Activated CD4-positive, alpha-beta T cell treated with anti-CD3 and anti-CD28 coated beads, Interleukin-10, Interleukin-2, amounts not matched to agents 100 ng/mL and 50 ng/mL, durations not matched to agents 16 hours and 8 hours (primary cell): ENCODE data around the gene STOML2.

ENCODE experiments used
- DNase-seq: peaks from one replicate; pipeline ENCODE4 v3.0.0-alpha.2; 2020

Gene STOML2

GRCh38 chr9:35107297-35108290 lies 4.7 kb upstream of the STOML2 start:
- DNase-seq: no peak

DNA sequence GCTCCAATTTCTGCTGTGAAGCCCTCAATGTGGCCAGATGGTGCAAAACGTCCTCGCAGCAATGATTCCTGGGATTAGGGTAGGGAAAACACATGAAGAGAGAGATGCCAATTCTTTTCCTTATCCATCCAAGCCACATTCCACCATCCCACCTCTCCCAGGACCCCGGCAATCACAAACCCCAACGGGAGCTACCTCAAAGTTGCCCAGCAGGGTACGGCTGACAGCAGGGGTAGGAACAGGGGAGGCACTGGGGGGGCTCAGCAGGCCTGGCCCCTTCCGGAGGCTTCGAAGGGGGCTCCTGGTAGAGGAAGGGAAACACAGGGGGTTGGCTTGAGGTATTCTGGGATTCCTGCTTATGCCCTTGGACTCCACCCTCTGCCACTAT lies 3.4 kb upstream of the STOML2 start:
- DNase-seq: no peak

GRCh38 chr9:35105571-35106342 lies 2.8 kb upstream of the STOML2 start:
- no peak for DNase-seq

GRCh38 chr9:35105126-35105525 lies 2.2 kb upstream of the STOML2 start:
- DNase-seq: no peak

DNA sequence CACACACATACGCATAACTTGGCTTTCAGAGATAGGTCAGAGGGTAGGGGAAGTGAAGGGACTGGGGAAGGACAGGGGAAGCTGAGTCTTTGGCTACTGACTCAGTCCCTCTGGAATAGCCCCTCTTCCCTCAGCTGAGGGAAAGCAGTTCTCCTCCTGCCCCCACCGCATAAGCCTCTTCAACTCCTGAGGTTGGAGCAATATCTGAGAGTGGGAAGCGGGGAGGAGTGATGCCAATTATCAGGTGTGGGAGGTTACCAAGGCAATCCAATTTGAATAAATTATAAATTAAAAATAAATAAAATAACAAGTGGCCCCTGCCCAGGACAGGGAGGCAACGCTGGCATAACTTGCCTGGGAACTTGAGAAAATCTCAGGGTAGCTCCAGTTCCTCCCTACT lies 1.7 kb upstream of the STOML2 start:
- no peak for DNase-seq

DNA sequence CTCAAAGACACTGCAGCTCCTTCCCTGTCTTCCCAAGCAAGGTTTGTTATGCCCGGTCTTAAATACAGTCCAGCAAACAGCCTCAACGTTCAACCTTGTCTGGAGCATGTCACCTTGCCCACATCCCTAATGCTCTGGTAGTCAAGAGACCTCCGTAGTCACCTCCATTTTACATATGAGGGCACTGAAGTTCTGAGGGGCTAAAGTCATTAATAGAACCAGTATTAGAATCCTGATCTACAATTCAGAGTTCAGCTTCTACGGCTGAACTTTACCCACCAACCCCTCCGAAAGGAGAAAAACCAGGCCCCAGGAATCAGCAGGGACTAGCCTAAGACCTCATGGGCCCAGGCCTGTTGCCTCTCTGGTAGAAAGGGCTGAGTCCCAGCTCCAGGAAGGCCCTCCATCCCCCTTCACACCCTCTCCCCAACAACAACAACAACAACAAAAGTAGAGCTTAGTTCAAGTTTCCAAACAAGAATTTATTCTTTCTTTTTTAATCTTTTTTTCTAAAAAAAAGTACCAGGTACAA lies 795 bp upstream of the STOML2 start:
- DNase-seq: no peak

GRCh38 chr9:35102465-35102768 lies 514 bp downstream of the STOML2 start:
- no peak for DNase-seq

DNA sequence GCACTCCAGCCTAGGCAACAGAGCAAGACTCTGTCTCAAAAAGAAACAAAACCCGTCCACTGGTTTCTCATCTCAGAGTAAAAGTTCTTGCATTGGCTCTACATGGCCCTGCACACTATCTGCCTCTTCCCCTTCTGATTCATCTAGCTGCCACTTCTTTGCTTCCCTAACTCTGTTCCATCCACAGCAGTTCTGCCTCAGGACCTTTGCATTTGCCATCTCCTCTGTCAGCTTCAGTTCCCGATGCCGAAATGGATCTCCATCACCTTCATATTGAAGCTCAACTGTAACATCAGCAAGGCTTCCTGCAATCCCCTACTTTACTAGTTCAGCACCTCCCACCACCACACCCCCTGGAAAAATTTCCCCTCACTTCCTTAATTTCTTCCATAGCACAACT lies 5.4 kb downstream of the STOML2 start:
- no peak for DNase-seq

DNA sequence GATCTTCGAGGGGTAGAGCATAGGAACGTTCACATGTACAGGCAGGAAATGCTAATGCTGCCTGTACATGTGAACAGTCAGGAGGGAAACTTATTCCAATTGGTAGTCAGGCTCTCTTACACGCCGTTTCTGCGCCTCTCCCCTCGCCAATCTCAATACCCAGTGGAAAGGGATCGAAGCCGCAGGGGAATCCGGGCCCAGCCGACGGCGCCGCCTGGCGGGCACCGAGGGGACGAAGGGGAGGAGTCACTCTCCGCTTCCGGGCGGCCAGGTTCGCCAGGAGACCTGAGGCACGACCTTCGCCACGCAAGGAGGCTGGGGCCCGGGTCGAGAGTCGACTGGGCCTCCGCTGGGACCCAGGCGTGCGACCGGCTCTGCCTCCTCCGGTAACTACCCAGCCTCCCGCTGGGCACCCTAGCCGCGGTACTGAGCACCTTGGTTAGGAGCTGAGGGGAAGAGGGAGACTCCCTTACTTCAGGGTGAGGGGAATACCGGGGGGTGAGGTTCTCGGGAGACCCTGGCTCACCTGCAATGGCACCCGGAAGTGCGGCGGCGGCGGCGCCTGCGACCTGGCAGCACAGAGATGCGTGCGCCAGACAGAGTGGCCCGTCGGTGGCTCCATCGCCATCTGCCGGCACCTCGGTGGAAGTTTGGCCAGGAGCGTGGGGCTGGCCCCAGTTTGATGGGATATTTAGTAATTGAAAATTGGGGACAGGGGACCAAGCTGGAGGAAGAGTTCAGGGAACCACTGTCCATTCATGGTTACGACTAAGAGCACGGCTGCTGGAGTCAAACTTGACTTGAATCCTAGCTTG lies 6.7 kb downstream of the STOML2 start, which contains the start of gene PIGO:
Gene PIGO, minus strand, starts transcription at position 557 of the 815 bp plus-strand sequence. CDS start 1,026 bp downstream, outside the sequence.
- peak; percentile 94 for DNase-seq

DNA sequence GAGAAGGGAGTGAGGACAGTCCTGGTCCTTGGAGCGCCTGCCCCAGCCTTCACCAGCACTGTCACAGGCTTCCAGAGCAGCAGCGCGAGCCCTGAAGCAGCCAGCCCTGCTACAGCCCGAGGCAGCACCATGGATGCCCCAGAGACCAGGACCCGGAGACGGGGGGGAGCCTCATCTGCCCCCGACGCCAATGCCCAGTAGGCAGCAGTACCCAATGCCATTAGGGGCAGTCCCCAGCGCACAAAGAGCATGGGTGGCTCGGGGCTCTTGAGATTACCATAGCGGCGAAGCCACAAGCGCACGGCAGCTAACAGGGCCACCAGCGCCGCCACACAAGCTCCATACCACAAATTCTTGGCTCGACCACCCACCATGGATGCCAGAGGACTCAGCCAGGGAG lies 11.4 kb downstream of the STOML2 start:
- DNase-seq: no peak

DNA sequence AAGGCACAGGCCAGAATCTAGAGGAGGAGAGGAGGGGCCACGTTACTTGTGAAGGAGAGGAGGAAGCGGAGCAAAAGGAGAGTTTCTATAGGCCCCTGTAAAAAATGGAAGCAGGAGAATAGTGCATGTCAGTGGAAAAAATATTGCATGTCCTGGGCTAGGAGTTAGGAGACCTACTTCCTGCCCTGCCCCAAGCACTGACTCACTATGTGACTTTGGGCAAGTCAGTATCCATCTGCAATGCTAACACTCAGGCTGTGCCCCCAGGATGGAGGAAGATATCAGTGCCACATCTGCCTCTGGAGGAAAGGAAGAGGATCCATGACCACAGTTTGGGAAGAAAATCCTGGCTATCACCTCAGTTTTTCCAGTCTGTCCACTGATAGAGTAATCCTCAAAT lies 13.5 kb downstream of the STOML2 start:
- DNase-seq: no peak

DNA sequence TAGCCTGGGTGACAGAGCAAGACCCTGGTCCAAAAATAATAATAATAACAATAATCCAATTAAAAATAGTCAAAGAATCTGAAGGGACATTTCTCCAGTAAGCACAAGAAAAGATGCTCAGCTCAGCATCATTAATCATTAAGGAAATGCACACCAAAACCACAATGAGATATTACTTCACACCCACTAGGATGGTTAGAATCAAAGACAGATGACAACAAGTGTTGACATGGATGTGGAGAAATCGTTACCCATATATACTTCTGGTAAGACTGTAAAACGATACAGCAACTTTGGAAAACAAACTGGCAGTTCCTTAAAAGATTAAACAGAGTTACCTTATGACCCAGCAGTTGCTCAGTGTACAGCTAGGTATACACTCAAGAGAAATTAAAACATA lies 17.9 kb downstream of the STOML2 start:
- DNase-seq: no peak

- peak; percentile 94 for DNase-seq
Measured at GRCh38 chr9:35079426-35080341, 23.2 kb downstream of the STOML2 start, which contains the start of gene FANCG. Gene FANCG (minus strand): TSS chr9:35079942. CDS start chr9:35079524, 418 bp downstream.

DNA sequence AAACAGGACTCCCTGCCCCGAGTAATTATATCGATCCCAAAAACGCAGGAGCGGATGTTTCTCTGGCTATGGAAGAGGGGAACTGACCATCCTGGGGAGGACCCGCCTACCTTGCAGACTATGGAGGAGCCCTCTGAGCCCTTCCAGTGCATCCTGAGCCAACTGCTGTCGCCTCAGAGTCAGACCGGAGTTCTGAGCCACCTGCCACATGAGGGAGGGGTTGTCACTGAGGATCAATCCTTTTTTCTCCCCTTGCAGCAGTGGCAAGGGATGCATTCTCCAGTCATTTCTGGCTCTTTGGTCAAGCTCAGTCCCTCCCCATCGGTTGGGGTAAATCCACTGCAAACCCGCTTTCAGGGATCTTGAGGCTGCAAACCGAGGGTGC lies 23.9 kb downstream of the STOML2 start:
- peak; percentile 28 for DNase-seq

DNA sequence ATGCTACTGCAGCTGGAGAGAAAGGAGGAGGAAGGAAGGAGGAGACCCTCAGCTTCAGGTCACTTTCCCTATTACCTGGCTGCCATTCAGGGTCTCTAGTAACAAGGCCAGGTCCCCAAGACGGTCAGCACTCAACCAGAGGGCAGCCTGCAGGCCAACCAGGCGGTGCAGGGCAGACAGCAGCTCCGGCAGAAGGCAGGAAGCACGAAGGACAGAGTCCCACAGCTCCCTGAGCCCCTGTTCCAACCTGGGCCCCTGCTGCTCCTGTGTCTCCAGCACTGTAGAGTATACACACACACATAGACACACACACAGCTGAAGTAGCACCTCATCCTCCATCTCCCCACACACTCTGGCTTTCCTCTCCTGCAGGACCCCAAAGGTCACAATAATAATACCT lies 24.9 kb downstream of the STOML2 start:
- DNase-seq: no peak

DNA sequence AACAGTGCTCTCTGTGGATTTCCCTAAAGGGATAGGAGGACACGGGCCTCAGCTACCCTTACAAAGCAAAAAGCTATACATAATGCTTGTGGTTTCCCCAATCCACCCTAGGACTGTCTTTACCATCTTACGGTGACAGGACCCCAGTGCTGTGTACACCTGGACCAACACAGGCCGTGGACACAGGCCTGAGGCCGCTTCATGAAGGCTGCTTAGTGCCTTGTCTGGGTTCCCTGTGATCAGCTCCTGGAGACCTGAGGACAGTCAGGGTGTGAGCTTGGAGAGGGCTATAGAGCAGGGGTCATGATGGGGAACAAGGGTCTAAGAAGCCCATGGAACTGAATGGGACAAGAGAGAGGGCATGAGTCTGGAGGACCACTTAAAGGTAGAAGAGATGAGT lies 26.1 kb downstream of the STOML2 start:
- no peak for DNase-seq

DNA sequence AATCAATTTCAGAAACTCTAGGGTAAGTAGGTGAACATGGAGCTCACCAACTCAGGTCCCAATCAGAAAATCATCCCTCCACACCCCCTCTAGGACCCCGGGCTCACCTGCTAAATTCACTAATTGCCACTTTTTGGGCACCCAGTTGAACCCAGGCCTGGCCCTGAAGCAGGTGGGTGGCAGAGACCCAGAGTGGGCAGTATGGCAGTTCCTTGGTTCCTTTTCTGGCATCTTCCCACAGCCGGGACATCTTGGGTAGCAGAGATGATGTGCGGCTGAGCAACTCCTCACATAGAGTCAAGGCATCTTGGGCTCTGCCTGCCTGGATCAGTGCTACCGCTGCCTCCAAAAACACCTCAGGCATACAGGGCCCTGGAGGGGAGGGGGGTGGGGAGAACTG lies 27.6 kb downstream of the STOML2 start:
- no peak for DNase-seq

GRCh38 chr9:35074791-35075190 lies 28.1 kb downstream of the STOML2 start:
- DNase-seq: no peak

DNA sequence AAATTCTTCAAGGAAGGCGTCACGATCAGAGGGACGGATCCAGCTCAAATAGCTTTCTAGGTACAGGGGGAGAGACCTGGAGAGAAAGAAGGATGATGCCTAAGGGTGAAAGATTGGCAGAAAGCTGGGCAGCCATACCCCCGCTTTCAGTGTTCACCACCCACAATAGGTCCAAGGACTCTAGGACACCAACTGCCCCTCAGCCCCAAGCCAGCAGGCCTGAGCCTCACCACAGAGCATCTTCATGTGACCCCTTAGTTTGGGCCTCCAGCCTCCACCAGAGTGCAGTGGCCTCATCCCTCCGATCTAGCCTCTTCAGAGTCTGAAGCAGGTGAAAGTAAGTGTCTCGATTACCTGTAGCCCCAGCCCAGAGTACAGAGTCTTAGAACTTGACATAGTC lies 28.8 kb downstream of the STOML2 start:
- DNase-seq: no peak

DNA sequence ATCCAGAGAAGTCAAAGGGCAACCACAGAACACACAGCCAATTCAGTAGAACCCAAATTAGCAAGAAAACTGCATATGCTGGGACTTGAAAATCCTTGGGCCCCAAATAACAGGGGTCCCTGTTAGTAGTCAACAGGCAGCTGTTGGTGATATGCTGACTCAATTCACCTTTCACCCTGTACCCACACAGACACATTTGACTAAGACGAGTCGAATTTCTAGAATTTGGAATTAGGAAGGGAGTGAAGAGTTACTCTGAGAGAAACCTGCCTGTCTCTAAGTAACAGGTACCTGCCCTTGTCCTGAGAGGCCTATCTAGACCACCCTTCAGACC lies 29.7 kb downstream of the STOML2 start:
- peak; percentile 77 for DNase-seq

DNA sequence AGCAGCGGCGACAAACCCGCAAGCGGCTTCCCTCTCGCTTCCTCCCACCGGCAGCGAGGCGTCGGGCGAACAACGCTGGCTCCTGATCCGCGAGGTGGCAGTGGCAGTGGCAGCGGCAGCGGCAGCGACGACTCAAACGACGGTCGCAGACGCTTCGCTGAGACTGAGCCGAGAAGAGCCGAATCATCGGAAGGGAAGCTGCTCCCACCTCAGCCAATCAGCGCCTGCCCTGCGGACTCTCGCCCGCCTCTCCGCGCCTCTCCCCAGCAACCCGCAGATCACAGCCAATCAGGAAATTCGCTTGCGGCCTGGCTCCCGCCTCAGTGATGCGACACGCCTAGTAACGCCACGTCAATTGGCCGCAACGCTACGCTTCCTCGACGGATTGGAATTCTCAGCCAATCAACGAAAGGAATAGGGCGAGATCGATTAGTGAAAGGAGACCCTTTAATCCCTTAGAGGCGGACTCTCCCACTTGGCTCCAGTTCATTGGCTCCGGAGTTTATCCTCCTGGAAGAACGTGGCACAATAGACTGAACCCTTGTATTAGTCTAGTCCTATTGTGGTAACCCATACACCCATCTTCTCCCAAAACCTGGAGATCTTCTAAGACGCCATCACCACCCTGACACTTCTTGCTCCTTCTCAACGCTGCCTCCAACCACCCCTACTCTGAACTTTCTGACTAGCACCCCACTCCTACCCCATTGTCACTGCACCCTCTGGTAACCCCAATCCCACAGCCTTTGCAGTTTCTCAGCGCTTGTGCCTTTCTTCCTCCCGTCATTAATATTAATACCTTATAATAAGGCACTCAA lies 30.3 kb downstream of the STOML2 start, which contains the start of gene VCP:
Gene VCP, minus strand, starts transcription at position 165 of the 818 bp plus-strand sequence. CDS start 272 bp downstream, outside the sequence.
- DNase-seq: peak; percentile 99
